ENCODE data around the gene VKORC1L1.
"Not testable (repeated sequence)": the region's sequence is repeated elsewhere in the genome, so short reads cannot be mapped to it uniquely, and the experiment has no call there.

Gene VKORC1L1

DNA sequence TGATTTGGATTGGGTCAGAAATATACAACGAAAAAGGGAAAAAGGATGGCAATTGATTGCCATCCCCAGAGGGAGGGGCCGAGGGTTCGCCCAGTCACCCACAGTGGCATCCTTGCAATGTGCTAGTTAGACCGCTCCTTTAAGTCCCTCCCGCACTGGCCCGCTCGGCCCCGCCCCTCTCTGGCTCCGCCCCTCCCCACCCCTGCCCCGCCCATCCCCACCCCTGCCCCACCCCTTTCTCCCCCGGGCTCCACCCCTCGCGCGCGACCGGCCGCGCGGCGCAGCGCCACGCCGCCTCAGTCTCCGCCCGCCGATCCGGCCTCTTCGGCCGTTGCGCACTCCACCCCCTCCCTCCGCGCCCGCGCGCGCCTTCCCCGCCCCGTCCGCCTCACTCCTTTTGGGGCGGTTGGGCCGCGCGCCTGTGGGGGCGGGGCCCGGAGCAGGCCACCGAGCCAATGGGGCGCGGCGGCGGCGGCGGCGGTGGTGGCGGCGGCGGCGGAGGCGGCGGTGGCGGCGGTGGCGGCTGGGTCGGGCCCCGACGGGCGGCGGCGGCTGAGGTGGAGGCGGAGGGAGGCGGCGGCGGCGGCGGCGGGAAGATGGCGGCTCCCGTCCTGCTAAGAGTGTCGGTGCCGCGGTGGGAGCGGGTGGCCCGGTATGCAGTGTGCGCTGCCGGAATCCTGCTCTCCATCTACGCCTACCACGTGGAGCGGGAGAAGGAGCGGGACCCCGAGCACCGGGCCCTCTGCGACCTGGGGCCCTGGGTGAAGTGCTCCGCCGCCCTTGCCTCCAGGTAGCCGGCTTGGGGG, at the start of gene VKORC1L1:
Gene VKORC1L1 (plus strand): TSS at position 299 of the 806 bp plus-strand sequence. CDS start 298 bp downstream, at position 597.
- DNase-seq = peak; percentile 96

DNA sequence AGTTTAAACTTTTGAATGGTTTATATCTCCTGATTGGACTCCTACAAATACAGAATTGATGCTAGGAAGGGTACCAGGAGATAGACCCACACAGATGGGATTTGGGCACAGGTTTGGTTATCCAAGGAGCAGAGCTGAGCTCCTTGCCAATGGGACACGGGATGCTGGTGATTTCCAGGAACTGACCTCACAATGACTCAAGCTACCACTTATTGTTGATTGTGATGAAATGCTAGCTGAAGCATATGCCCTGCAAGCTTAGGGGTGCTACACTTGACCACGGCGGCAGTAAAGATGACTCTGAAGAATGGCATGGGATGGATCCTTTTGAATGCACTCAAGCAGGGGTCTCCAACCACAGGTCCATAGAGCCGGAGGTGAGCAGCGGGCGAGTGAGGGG, 45.5 kb upstream of the VKORC1L1 start:
- DNase-seq = no peak

DNA sequence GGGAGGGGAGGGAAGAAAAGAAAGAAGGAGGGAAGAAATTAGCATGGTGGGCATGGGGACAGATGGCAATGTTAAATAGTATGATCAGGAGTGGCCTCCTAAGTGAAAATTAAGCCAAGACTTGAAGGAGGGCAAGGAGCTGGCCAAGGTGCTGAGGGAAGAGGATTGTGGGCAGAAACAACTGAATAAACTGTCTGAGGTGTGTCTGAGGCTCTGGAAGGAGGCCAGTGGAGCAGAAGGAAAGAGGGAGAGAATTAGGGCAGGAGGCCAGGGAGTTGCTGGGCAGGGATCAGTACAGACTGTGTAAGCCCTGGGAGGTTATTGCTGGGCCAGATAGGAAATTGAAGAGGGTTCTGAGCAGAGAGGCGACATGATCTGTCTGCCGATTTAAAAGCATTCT, 40.6 kb upstream of the VKORC1L1 start:
- DNase-seq = no peak

DNA sequence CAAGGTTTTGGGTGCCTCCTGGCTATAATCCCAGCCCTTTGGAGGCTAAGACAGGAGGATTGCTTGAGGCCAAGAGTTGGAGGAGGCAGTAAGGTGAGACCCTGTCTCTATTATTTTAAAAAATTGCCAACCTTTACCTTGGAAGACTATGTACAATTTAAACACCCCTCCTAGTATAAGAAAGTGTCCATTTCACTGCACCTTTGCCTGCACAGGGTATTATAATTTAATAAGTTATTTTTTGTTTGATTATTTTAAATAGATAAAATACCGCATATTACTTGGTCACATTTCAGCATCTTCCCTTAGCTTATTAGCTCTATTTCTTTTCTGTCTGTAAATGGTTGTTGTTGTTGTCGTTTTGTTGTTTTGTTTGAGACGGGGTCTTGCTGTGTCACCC, 36.2 kb upstream of the VKORC1L1 start:
- DNase-seq = not testable (repeated sequence)

DNA sequence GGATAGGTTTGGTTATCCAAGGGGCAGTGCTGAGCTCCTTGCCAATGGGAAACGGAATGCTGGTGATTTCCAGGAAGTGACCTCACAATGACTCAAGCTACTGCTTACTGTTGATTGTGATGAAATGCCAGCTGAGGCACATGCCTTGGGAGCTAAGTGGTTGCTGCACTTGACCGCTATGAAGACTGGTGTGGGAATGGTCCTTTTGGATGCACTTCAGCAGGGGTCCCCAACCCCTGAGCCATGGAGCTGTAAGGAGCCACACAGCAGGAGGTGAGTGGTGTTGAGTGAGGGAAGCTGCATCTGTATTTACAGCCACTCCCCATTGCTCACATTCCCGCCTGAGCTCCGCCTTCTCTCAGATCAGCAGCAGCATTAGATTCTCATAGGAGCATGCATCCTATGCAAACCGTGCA, 35.3 kb upstream of the VKORC1L1 start:
- not testable (repeated sequence) for DNase-seq

DNA sequence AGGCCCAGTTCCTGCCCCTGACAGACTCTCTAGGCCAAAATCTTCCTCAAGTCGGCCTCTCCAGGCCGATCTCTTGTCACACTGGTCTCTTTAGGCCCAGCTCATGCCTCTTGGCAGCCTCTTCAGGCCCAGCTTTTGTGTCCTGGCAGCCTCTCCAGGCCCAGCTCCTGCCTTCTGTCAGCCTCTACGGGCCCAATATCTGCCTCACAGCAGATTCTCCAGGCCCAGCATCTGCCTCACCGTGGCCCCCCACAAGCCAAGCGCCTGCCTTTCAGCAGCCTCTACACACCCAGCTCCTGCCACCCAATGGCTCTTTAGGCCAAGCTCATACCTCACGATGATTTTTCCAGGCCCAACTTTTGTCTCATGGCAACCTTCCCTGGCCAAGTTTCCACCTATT, 33.0 kb upstream of the VKORC1L1 start:
- DNase-seq = no peak

DNA sequence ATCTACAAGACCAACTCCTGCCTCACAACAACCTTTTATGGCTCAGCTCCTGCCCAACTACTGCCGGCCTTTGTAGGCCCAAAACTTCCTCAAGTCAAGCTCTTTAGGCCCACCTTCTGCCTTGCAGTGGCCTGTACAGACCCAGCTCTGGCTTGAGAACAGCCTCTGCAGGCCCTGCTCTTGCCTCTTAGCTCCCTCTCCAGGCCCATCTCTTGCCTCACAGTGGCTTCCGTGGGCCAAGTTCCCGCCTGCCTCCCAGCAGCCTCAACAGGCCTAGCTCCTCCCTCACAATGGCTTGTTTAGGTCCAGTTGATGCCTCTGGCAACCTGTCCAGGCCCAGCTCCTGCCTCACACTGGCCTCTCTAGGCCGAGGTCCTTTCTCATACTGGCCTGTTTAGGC, 32.4 kb upstream of the VKORC1L1 start:
- DNase-seq = no peak

DNA sequence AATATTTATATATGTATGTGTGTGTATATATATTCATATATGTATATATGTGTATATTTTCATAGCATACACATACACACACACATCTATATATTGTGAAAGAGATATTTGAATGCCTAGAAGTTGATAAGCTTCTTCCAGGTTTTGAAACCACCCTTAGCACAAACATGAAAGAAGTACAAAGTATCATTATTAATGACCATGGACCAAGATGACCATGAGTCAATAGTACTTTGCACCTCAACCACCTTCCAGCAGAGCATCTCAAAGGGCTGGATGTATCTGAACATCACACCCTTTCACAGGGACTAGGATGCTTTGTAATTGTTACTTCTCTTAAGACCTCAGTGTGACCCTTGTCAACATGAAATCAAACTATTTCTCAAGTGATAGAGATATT, 29.3 kb upstream of the VKORC1L1 start:
- not testable (repeated sequence) for DNase-seq

DNA sequence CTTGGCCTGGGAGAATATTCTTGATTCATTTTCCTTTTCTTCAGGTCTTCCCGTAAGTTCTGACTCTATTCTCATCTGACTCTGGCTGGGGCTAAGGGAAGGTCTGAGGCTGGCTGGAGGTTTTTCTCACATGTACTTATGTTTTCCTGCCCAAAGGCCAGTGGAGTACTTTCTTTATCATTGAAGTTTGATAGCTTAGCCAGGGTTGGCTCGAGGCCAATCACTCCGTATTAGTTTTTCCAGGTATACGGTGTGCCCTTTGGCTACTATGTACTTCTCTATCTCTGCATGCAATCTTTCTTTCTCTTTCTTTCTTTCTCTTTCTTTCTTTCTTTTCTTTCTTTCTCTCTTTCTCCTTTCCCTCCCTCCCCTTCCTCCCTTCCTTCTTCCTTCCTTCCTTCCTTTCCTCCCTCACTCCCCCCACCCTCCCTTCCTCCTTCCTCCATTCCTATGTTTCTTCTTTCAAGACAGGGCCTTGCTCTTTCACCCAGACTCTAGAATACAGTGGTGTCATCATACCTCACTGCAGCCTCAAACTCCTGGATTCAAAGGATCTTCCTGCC, 26.8 kb upstream of the VKORC1L1 start:
- no peak for DNase-seq

DNA sequence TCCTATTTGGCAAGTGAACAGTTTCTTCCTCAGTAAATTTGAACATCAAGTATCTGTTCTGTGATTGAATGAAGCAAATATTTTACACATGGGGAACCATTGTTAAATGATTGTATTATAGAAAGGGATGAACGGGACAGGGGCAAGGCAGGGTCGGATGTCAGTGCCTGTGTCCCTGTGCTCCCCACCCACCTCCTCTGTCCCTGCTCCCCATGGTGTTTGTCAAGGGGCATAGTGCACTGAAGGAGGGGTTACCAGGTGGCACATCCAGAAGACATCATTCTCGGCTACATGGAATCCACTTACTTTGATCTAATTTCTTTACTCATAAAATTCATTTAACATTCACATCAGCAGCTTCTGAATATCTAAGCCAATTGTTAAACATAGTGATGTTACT, 19.4 kb upstream of the VKORC1L1 start:
- DNase-seq = not testable (repeated sequence)

DNA sequence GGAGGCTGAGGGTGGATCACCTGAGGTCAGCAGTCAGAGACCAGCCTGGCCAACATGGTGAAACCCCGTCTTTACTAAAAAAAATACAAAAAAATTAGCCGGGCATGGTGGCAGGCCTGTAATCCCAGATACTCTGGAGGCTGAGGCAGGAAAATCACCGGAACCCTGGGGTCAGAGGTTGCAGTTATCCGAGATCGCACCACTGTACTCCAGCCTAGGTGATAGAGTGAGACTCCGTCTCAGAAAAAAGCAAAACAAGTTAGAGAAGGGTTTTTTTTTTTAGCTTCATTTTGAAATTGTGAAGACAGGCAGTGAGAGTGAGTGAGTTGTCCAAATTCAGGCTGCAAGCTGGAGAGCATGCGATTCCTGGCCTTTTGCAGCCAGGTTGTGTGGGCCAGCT, 19.0 kb upstream of the VKORC1L1 start:
- not testable (repeated sequence) for DNase-seq

DNA sequence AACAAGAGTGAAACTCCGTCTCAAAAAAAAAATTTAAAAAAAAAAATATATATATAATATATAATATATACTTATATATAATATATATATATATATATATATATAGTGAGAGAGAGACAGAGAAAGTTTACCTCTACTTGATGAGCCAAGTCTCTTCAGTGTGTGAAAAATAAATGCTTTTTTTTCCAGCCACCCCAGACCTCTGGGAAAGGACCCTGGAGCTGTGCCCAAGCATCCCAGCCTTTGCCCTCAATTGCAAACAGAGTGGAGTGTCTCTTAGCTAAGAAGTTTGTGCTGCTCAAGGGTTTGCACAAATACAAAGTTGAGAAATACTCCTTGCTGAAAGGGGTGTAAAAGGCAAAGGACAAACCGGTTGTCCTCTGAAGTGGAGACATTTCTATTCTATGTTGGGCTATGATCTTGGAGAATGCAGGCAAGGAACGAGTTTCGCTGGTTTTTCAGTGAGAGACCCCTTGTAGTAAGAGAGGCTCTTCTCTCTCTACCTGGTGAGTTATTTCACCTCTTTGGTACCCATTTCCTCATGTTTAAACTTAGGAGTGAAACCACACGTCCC, 15.5 kb upstream of the VKORC1L1 start:
- not testable (repeated sequence) for DNase-seq

DNA sequence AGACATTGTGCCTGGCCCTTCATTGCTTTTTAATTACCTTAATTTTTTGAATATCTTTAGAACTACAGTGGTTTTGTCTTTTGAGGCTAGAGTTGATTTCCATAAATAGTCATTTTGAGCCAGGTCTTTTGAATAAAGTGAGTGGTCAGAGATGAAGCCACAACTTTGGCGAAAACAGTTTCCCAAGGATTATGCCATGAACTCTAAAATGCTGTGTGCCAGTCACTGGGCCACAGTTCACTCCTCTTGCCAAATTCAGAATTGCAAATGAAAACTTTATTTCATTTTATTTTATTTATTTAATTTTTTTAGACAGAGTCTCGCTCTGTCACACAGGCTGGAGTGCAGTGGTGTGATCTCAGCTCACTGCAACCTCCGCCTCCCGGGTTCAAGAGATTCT, 14.2 kb upstream of the VKORC1L1 start:
- not testable (repeated sequence) for DNase-seq

DNA sequence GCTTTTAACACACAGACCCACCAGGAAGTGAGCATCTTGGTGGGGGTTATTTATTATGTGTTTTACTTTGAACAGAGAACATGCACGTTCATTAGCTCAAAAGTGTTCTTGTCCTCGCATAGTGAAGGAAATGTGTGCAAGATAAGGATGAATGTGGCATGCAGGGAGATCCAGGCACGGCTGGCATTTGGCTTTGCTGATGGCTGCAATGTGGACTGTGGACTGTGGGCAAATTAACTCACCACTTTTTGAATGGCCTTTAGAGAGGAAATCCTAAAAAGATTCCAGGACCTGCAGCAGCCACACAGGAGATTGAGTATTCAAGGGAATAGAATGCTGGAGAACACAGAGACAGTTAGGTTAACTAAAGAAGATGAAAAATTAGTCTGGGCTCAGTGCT, 6.6 kb upstream of the VKORC1L1 start:
- not testable (repeated sequence) for DNase-seq

DNA sequence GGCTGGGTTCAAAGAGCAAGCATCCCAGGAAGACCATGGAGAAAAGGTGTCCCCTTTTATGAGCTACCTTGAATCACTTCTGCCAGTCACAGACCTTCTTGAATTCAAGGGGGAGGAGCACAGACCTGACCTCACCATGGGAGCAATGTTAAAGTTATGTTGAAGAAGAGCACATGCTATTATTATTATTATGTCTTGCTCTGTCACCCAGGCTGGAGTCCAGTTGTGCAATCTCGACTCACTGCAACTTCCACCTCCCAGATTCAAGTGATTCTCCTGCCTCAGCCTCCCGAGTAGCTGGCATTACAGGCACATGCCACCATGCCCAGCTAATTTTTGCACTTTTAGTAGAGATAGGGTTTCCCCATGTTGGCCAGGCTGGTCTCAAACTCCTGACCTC, 5.2 kb upstream of the VKORC1L1 start:
- not testable (repeated sequence) for DNase-seq

DNA sequence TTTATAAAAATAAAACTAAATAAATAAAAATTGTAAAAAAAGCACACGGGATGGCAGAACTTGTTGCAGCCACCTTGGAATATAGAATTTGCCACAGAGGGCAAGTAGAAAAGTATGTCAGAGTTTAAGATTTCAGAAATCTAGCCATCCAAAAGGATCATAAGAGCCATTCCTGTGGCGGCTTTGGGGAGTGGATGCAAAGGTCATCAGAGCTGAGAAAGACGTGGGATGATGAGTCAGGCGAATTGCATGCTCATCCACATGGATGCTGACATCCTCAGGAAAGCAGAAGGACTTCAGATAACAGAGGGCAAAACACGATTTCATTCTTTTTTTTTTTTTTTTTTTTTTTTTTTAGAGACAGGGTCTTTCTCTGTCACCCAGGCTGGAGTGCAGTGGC, 3.6 kb upstream of the VKORC1L1 start:
- DNase-seq = not testable (repeated sequence)

DNA sequence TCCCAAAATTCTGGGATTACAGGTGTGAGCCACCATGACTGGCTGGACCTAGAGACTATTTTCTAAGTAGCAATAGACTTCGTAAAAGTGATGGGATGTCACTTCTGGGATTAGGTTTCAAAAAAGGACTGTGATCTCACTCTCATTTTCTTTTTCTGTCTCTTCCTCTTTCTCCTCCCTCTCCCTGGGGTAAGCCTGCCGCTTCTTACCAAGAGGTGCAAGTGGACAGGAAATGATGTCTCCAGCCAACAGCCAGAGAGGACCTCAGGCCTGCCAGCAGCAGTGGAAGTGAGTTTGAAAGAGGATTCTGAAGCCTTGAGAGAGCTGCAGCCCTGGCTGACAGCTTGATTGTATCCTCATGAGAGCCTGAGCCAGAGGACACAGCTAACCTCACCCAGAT, 1.4 kb upstream of the VKORC1L1 start:
- DNase-seq = peak; percentile 24

DNA sequence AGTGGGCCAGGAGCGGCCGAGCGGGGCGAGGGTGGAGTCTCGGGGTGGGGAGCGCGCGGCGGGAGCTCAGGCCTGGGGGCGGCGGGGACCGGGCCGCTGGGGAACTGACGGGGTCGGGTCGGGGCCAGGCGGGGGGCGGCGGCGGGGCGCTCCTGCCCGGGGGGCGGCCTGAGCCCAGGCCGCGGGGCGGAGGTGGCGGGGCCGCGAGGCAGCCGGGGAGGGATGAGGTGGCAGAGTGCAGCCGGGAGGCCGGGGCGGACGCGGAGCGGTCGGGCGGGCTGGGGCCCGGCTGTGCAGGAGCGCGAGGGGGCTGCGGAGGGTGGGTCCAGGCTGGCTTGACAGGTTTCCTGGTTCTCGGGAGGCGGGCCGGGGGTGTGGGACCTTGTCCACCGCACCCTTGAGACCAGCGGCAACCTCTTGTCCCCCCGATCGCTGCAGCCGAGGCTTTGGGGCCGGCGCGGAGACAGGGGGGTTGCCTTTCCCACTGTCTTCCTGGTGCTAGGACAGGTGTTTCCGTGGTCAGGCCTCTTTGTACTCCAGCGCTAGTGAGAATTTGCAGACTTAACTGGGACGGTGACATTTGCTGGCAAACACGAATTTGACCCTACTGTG, 814 bp downstream of the VKORC1L1 start:
- not testable (repeated sequence) for DNase-seq

DNA sequence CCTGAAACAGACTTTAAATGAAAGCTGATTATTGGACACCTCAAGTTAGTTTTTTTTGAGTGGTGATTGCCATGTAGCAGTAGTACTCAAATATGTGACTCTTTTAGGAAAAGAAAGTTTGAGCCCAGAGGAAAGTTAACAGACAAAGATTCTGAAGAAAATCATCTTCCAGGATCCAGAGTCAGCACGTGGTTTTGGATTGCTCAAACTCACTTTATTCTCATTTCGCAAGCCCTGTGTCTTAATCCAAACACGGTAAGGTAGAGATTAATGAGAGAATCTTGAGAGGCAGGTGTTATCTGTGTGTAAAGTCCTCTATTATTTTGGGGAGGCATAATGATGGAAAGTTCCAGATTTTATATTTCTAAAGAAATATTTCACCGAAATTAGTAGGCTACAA, 2.8 kb downstream of the VKORC1L1 start:
- DNase-seq = not testable (repeated sequence)

DNA sequence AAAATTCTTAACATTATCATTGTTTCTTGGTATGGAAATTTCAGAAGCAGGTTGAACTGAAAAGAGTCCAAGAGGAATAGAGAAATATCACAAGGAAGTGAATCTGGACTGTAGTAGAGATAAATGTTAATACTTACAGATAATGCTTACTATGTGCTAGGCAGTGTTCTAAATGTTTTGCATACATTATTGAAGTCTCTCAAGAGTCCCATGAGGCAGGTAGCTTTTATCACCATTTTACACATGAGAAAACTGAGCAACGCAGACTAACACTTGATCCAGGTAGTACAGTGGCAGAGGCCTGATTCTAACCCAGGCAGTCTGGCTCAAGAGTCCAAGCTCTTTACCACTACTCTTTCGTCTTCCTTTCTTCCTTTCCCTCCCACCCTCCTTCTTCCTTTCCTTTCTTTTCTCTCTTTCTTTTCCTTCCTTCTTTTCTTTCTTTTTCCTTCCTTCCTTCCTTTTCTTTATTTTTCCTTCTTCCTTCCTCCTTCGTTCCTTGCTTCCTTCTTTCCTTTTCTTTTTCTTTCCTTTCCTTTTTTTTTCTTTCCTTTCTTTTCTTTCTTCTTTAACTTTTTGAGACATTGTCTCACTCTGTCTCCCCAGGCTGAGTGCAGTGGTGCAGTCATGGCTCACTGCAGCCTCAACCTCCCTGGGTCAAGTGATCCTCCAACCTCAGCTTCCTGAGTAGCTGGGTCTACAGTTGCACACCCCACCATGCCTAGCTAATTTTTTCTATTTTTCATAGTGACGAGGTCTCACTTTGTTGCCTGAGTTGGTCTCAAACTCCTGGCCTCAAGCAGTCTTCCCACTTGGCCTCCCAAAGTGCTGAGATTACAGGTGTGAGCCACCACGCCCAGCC, 6.6 kb downstream of the VKORC1L1 start:
- not testable (repeated sequence) for DNase-seq

DNA sequence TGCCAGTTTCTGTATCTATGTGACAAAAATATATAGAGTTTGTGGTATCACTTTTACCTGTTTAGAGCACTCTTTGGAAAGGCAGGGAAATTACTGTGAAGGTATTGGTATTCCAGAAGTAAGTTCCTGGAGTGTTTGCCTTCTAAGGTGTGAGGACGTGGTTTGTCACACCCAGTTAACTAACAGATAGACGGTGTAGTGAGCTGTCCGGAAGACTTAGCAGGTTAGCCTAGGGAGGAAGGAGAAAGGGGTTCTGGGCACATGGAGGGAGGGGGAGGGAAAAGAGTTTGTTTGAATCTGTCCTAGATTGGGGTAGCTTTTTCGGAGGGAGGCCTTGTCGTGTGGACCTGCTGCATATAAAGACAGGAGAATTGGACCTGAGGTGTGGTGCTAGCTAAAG, 7.4 kb downstream of the VKORC1L1 start:
- not testable (repeated sequence) for DNase-seq

DNA sequence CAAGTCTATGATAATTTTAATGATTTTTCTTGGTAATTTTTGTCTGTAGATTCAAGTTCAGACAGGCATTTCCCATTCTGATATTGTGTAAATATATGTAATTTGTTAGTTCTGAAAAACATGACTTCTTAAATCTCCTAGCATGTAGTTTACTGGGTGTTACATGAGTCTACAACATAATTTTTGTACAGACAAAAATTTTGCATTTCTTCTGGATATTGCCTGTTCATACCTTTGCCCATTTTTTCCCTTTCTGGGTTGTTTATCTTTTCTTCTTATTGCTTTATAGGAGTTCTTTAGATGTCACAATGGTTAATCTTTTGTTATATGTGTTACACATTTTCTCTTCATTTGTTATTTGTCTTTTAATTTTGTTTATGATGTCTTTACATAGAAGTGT, 12.1 kb downstream of the VKORC1L1 start:
- DNase-seq = not testable (repeated sequence)

DNA sequence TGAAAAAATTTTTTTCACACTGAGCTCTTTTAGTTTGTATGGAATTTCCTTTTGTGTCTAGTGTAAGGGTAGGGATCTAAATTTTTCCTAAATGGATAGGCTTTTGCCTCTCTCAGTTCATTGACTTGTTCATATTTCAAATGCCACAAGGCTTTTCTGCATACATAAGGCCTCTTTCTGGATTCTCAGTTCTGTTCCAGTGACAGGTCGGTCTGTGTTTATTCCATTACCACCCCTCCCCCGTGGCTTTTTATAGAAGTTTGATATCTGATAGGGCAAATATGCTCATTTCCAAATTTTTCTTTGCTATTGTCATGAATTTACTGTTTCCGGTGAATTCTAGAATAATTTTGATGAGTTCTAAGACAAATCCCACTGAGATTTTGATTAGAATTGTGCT, 12.7 kb downstream of the VKORC1L1 start:
- DNase-seq = not testable (repeated sequence)
